Measurements from ENCODE around the gene USP3. TPM values are rescaled to one million over a fixed set of nuclear protein-coding genes. Genes with fewer than 3 reads are reported as not detected.

The USP3 gene
- total and polyA plus RNA-seq, 8 donors: 37.4 to 80.7 (median 42.3) TPM

GRCh38 chr15:63572749-63573464, 68.5 kb downstream of the USP3 start:
- TF ChIP-seq CTCF (IDR thresholded peaks at IDR 0.05): no peak
- Histone ChIP-seq H3K4me1 (no peaks in the 10 kb centered on the region), H3K36me3 (peaks cover 0 to 92% of the 10 kb centered on the region in 2 donors), H3K27me3 (no peaks in the 10 kb centered on the region), H3K4me3 (no peak overlapping the region), H3K9me3 (no peaks in the 10 kb centered on the region), H3K27ac (peak overlapping the region in 1 of 2 donors; percentile 8)
- ATAC-seq (peak; percentile 88), DNase-seq (no peak)
- intact Hi-C loops (cut with DNase I): no loop called here

GRCh38 chr15:63573533-63573932, 69.1 kb downstream of the USP3 start:
- peaks cover 0 to 90% of the 10 kb centered on the region in 2 donors for H3K36me3 ChIP-seq
- no peaks in the 10 kb centered on the region for H3K9me3 ChIP-seq
- TF ChIP-seq CTCF (IDR thresholded peaks at IDR 0.05): no peak
- no peaks in the 10 kb centered on the region for H3K4me1 ChIP-seq
- intact Hi-C loops (cut with DNase I): no loop called here
- no peak overlapping the region for H3K27ac ChIP-seq
- ATAC-seq (no peak), DNase-seq (no peak)
- H3K4me3 ChIP-seq: no peak overlapping the region
- no peaks in the 10 kb centered on the region for H3K27me3 ChIP-seq

DNA sequence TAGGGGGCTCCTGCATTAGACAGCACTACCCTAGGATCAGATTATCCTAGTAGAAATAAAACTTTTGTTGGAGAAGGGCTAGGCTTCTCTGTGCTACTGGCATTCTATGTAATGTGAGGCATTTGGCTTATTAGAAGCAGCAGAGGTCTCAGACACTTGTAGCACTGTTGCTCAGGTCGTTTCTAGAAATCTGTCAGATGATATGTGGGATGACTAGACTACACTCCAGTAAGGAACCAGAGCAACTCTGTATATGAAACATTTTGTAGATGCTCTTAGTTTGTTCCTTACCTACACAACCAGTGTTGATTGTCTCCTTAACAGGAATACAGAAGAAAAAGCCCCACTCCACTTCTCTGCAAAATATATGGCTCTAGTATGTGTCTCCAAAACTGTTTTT, 70.9 kb downstream of the USP3 start:
- Histone ChIP-seq H3K27me3 (no peaks in the 10 kb centered on the region), H3K4me1 (no peaks in the 10 kb centered on the region), H3K9me3 (no peaks in the 10 kb centered on the region), H3K36me3 (peaks cover 0 to 87% of the 10 kb centered on the region in 2 donors), H3K4me3 (no peak overlapping the region), H3K27ac (no peak overlapping the region)
- DNase-seq (no peak), ATAC-seq (no peak)
- TF ChIP-seq CTCF (IDR thresholded peaks at IDR 0.05): no peak
- intact Hi-C loops (cut with DNase I): no loop called here

GRCh38 chr15:63576441-63576840, 72.0 kb downstream of the USP3 start:
- ATAC-seq (no peak), DNase-seq (no peak)
- no peak overlapping the region for H3K27ac ChIP-seq
- H3K36me3 ChIP-seq: peaks cover 0 to 81% of the 10 kb centered on the region in 2 donors
- no peaks in the 10 kb centered on the region for H3K4me1 ChIP-seq
- no peaks in the 10 kb centered on the region for H3K9me3 ChIP-seq
- H3K4me3 ChIP-seq: no peak overlapping the region
- intact Hi-C loops (cut with DNase I): no loop called here
- no peak for TF ChIP-seq CTCF (IDR thresholded peaks at IDR 0.05)
- H3K27me3 ChIP-seq: no peaks in the 10 kb centered on the region

DNA sequence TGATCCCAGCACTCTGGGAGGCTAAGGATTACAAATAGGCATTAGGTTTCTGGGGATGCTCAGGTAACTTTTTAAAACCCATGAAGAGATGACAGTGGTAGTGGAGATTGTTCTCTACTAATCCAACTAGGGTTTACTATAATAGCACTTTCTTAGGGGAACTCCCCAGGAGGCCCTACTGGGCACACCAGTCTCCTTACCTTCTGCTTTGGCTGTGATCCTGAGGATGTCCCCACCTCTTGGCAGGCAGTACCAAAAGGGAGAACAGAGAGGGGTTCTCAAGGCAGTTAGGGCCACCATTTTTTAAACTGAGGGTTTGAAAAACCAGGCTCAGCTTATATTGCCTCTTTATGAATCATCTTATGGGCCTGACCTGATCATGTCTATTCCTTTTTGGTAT, 77.8 kb downstream of the USP3 start:
- intact Hi-C loops (cut with DNase I): no loop called here
- TF ChIP-seq CTCF (IDR thresholded peaks at IDR 0.05): no peak
- Histone ChIP-seq H3K27ac (no peak overlapping the region), H3K4me3 (no peak overlapping the region), H3K4me1 (peaks cover 0 to 4% of the 10 kb centered on the region in 2 donors), H3K36me3 (peaks cover 0 to 81% of the 10 kb centered on the region in 2 donors), H3K27me3 (no peaks in the 10 kb centered on the region), H3K9me3 (no peaks in the 10 kb centered on the region)
- DNase-seq: no peak
- ATAC-seq: no peak

Measured in left lung (tissue), 10 donors.